KOPT-K1 (cell line): Measurements from ENCODE around the gene TRMU.

Experiments used
- H3K27ac ChIP-seq: fragments of 200-600 bp; sonication (generic); 2 replicates; pipeline ENCODE4 v1.5.1; 2016; ENCODE audit warnings: antibody characterized with exemption, mild to moderate bottlenecking, low read depth, low read length; ENCODE audit not compliant: poor library complexity, severe bottlenecking
- H3K36me3 ChIP-seq: fragments of 200-600 bp; sonication (generic); 2 replicates; pipeline ENCODE4 v1.5.1; 2017; ENCODE audit warnings: antibody characterized with exemption, mild to moderate bottlenecking, low read length, moderate library complexity; ENCODE audit not compliant: insufficient read depth
- H3K9me3 ChIP-seq: fragments of 200-600 bp; sonication (generic); 2 replicates; pipeline ENCODE4 v1.5.1; 2017; ENCODE audit warnings: antibody characterized with exemption, low read length, mild to moderate bottlenecking; ENCODE audit not compliant: insufficient read depth, poor library complexity, severe bottlenecking

TRMU gene

DNA sequence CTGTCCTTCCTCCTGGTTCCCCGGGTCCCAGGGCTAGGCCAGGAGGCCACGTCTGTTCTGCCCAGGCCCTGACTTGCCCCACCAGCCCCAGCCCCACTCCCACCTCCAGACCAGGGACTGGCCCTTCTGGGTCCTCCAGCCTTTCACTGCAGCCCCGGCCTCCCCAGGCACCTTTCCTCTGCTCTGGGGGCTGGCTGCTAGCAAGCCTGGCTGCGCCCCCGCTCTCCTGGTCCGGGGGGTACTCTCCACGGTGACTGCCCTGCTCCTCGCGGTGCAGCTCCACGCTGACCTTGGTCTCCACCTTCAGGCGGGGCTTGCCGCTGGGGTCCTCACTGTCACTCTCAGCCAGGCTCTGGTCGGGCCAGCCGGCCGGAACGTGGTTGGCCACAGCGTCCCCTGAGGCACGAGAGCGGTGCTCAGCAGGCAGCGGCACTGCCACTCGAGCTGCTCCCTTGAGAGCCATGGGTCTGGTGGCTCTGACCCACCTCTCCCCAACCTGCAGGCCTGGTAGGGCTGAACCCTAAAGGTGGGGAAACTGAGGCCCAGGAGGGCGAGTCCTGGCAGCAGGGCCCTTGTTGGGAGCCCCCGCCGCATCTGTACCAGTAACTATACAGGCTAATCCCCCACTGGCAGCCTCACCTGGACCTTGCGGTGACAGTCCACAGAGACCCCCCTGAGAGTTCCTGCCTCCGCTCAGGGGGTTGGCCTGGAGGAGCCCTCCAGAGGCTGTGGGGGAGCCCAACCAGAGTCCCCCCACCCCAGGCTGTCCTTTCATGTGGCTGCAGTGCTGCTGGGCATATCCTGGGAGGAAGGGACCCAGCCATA is 29.0 kb downstream of the TRMU start:
- Histone ChIP-seq H3K27ac (no peak overlapping the region), H3K36me3 (no peaks in the 10 kb centered on the region; the same call in 1 of the 2 replicates), H3K9me3 (no peaks in the 10 kb centered on the region)

DNA sequence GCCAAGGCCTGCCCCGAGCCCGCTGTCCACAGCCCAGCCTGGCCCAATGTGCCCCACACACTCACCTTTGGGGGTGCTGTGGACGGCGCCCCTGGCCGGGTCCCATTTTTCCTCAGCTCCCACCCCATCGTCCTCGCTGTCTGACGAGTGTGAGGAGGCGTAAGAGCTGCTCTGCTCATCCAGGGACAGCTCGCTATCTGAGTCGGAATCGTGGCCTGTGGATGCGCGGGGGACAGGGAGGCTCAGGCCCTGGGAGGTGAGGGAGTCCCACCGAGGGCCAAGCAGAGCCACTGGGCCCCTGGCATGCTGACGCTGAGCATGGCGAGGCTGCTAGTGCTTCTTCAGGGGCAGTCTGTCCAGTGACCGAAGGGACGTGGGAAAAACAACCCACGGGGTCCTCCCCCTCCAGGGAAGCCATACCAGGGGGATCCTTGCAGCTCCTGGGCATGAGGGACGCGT is 29.7 kb downstream of the TRMU start:
- Histone ChIP-seq H3K9me3 (no peaks in the 10 kb centered on the region), H3K36me3 (no peaks in the 10 kb centered on the region; the same call in 1 of the 2 replicates)

DNA sequence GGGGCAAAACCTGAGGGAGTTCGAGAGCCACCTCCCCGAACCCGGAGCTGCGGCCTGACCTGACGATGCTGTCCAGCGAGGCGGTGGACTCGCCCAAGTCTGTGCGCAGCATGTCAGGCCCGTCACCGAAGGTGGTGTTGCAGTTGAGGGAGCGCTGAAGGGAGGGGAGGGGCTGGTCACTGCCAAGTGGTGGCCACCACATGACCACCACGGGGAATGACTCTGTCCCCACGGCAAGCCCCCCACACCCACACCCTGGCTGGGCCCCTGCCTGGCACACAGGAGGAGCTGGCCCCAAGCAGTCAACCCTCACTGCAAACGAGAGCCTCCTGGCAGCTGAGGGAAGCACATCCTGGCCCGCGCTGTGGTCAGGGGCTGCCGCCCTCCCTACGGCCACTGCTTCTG is 30.8 kb downstream of the TRMU start:
- H3K36me3 ChIP-seq = no peaks in the 10 kb centered on the region
- no peak overlapping the region for H3K27ac ChIP-seq
- no peaks in the 10 kb centered on the region for H3K9me3 ChIP-seq

More for the DNA sequence above, 29.7 kb downstream of the TRMU start:
- H3K27ac ChIP-seq = no peak overlapping the region

- Histone ChIP-seq H3K36me3 (no peaks in the 10 kb centered on the region), H3K9me3 (no peaks in the 10 kb centered on the region), H3K27ac (no peak overlapping the region)
These were observed 31.5 kb downstream of the TRMU start for GRCh38 chr22:46366801-46367706.

DNA sequence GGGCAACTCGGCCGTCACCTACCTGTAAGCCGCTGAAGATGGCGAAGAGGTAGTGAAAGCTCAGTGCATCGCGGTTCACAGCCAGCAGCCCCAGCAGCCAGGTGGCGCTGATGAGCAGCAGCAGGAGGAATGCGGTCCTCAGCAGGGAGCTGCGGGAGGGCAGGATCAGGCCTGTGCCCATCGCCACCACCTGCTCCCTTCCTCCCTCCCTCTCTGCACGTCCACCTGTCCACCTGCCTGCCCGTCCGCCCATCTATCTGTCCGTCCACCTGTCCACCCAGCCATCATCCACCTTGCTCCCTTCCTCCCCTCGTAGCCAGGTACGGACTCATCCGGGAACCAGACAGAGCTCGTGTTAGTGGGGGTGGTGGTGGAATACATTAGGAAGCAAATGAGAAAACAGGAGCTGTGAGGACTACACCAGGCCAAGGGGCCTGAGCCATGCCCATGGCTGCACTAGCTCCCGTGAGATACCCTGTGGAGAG is 32.2 kb downstream of the TRMU start:
- no peaks in the 10 kb centered on the region for H3K36me3 ChIP-seq
- no peak overlapping the region for H3K27ac ChIP-seq
- H3K9me3 ChIP-seq = no peaks in the 10 kb centered on the region

- no peak overlapping the region for H3K27ac ChIP-seq
These were observed 32.9 kb downstream of the TRMU start for GRCh38 chr22:46368422-46368821.

GRCh38 chr22:46368871-46369715 is 33.6 kb downstream of the TRMU start:
- Histone ChIP-seq H3K36me3 (no peaks in the 10 kb centered on the region), H3K9me3 (no peaks in the 10 kb centered on the region), H3K27ac (no peak overlapping the region)

More at GRCh38 chr22:46368422-46368821, 32.9 kb downstream of the TRMU start:
- no peaks in the 10 kb centered on the region for H3K36me3 ChIP-seq
- H3K9me3 ChIP-seq = no peaks in the 10 kb centered on the region

DNA sequence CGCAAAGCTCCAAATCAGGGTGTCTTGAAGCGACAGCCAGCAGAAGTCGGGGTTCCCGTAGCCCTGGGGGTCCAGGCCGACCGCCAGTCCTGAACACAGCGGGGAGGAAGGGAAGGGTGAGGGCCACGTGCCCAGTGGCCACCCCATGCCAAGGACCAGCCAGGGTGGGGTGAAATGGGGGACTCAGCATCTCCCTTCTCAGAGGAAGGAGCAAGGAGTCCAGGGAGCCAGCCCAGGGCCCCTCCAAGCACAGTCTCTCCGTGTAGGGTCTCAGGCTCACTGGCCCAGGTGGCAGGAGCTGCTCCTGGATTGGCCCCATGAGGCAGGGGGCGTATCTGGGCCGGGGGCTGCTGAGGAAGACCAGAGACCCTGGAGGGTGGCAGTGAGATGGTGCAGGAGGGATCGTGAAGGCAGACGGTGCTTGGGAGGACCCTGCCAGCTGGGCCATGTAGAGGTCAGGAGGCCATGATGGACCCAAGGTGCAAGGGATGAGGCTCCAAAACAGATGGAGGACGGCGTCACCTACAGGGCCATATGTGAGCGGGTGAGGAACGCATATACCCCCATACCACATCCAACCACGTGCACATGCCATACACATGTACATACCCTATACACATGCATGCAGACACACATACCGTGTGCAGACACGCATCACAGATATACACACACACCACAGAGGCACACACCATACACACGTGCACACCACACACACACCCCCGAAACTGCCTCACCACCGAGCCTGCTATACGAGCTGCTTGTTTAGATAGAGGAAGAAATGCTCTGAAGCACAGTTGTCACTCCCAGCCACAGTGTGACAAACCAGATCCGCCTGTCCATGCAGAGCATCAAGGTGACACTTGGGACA is 34.4 kb downstream of the TRMU start:
- H3K36me3 ChIP-seq = no peaks in the 10 kb centered on the region
- no peak overlapping the region for H3K27ac ChIP-seq
- H3K9me3 ChIP-seq = peaks cover 5% of the 10 kb centered on the region

- Histone ChIP-seq H3K9me3 (peaks cover 13% of the 10 kb centered on the region), H3K27ac (no peak overlapping the region), H3K36me3 (no peaks in the 10 kb centered on the region)
These were observed 35.2 kb downstream of the TRMU start for GRCh38 chr22:46370584-46371291.

GRCh38 chr22:46371623-46372226 is 36.2 kb downstream of the TRMU start:
- H3K9me3 ChIP-seq = peaks cover 23% of the 10 kb centered on the region
- no peaks in the 10 kb centered on the region for H3K36me3 ChIP-seq
- no peak overlapping the region for H3K27ac ChIP-seq

DNA sequence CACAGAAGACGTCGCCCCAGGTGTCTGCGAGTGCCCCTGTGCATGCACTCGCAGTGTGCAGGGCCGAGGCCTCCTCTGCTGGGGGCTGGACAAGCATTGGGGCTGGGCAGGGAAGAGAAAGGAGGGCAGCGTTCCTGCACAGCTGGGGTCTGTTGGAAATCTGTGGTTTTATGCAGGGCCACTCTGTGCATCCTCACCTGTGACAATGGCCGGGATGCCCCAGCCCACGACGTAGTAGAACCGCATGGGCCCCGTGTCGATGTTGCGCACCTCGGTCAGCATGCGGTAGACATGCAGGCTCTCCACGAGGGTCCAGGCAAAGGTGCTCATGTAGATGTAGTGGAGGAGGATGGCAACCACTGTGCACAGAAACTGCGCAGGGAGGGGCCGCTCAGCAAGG is 37.2 kb downstream of the TRMU start:
- peaks cover 26% of the 10 kb centered on the region for H3K9me3 ChIP-seq
- H3K36me3 ChIP-seq = no peaks in the 10 kb centered on the region
- no peak overlapping the region for H3K27ac ChIP-seq

DNA sequence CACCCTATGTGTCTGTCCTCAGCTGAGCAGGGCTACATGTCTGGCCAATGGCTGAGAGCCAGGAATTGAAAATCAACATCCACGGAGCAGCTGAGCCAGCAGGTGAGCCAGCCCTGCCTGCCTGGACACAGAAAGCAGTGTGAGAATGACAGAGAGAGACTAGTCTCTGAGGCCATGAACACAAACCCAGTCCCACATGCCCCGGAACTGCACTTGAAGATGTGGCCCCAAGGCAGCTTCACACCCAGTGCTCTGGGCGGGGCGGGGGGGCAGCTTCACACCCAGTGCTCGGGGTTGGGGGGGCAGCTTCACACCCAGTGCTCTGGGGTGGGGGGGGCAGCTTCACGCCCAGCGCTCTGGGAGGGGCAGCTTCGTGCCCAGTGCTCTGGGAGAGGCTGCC is 37.6 kb downstream of the TRMU start:
- peaks cover 26% of the 10 kb centered on the region for H3K9me3 ChIP-seq
- no peak overlapping the region for H3K27ac ChIP-seq
- no peaks in the 10 kb centered on the region for H3K36me3 ChIP-seq
